HG02588 (cell line): ENCODE measurements around the gene KNTC1.
"Not testable (repeated sequence)": the region's sequence is repeated elsewhere in the genome, so short reads cannot be mapped to it uniquely, and the experiment has no call there.

Experiments used
- ATAC-seq: cut with Tn5 transposase; IDR thresholded peaks from one replicate; pipeline ENCODE4 v1.9.1; 2021; ENCODE audit warnings: mild to moderate bottlenecking, moderate library complexity; ENCODE audit not compliant: unreplicated experiment

KNTC1 gene

DNA sequence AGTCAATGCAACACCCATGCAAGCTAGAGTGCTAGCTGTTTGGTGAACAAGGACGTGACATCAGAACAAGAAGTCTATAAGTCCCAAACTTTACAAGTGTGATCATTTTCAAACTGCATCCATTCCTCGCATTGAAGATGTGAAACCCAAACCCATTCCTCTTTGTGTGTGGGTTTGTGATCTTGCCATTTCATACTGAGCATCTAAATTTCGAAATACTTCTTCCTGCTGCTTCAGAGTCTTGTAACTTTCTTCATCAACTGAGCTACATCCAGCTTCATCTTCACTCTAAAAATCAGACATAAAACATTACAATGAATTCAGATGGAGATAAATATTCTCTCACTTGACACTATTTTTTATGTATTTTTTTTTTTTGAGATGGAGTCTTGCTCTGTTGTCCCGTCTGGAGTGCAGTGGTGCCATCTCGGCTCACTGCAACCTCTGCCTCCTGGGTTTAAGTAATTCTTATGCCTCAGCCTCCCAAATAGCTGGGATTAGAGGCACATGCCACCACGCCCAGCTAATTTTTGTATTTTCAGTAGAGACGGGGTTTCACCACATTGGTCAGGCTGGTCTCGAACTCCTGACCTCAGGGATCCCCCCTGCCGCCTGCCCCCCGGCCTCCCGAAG lies 21.5 kb upstream of the KNTC1 start:
- ATAC-seq: no peak

DNA sequence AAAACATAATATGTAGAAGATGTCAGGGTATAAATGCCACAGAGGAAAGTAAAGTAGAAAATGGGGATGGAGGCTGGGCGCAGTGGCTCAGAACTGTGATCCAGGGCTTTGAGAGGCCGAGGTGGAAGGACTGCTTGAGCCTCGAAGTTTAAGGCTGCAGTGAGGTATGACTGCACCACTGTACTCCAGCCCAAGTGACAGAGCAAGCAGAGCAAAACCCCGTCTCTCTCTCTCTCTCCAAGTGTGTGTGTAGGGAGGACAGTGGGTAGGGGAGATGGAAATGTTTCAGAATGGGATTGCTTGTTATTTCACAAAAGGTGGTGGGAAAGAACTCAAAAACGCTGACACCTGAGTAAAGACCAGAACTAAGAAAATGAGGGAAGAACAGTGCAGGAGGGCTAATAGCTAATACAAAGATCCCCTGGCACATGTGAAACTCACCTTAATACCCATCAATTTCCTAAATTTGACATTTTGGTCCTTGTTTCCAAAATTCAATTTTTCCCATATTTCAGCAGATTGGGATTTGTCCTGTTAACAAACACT lies 20.6 kb upstream of the KNTC1 start:
- ATAC-seq: no peak

DNA sequence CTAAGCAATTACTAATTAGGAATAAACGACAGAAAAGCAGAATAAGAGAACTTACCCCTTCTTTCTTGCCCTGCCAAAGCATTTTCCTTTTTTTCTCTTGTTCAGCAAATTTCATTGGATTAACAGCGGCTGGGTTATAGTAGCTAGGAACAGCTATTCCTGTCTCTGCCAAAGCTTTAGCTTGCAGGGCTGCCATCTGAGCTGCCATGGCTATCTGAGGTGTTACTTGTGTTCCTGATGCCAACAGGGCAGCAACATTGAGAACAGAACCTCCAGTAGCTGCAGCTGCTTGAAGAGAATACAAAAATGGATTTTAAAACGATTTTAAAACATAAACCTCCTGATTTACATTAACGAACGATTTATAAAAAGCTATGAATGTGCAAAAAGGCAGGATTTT lies 18.9 kb upstream of the KNTC1 start:
- ATAC-seq: no peak

DNA sequence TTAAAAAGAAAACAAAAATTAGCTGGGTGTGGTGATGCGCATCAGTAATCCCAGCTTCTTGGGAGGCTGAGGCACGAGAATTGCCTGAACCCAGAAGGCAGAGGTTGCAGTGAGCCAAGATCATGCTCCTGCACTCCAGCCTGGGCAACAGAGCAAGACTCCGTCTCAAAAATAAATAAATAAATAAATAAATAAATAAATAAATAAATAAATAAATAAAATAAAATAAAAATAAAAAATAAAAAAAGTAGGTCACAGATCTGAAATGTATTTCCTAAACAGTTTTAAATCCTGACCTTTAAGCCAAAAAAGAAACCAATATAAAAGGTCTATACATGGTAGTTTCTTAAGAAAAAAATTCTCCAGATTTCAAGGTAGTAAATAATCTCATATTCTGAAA lies 14.0 kb upstream of the KNTC1 start:
- ATAC-seq: not testable (repeated sequence)

DNA sequence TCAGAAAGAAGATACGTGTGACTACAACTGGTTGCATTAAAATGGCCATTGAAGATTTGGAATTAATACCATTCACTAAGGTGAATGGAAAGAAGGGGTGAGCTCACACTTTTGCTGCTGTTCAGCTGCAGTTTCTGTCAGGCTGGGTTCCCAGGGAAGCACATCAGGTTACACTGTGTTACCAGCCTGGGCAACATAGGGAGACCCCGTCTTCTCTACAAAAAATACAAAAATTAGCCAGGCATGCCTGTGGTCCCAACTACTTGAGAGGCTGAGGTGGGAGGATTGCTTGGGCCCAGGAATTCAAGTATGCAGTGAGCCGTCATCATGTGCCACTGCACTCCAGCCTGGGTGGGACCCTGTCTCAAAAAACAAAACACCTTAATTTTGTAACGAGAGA lies 13.4 kb upstream of the KNTC1 start:
- no peak for ATAC-seq

DNA sequence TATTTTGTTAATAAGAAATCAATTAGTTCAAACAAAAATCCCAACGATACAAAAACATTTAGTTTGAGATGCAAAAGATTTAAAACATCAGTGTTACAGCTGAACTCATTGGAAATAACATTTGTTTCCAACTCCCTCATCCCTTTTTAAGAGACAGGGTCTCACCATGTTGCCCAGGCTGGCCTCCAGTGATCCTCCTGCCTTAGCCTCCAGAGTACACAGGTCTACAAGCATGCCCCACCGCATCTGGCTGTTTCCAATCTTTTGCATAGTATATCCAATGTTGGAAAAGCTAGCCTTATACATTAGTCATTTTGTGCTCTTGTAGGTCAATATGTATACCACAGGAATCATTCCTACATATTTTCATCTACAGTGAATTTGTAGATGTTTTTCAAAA lies 11.8 kb upstream of the KNTC1 start:
- no peak for ATAC-seq

DNA sequence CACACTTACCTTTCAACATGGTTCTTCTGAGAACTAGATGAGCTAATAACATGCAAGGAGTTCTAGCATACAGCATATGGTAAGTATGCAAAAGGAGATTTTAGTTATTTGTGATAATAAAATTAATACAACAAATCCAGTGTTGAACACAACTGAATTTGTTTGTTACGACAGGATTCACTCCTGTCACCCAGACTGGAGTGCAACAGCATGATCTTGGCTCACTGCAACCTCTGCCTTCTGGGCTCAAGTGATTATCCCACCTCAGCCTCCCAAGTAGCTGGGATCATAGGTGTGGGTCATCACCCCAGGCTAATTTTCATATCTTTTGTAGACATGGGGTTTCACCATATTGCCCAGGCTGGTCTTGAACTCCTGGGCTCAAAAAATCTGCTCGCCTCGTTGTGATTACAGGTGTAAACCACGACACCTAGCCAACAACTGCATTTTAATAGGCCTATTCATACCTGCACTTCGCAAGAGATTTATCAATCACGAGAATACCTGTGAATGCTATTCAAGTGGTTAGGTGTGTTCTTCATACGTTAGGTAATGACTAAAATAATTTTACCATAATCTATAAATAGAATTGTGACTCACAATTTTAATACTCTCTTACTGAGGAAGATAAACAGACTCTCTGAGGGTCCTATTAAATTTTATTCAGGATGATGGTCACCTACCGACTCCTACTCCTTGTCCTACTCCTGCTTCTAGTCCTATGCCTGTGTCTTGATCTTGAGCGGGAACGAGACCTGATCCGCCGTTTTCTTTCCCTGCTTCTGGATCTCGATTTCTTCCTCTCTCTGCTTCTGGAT lies 10.3 kb upstream of the KNTC1 start:
- ATAC-seq: no peak

DNA sequence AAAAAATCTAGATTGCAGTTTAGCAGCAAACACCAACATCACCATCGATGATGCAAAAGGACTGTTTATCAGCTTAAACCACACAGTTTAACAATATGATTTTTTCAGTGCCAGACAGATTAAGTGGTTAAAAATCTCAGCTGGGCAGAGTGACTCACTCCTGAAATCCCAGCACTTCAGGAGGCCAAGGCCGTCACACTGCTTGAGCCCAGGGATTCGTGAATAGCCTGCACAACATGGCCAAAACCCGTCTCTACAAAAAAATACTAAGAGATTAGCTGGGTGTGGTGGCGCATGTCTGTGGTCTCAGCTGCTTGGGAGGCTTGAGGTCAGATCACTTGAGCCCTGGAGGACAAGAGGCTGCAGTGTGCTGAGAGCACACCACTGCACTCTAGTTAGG lies 9.2 kb upstream of the KNTC1 start:
- no peak for ATAC-seq

DNA sequence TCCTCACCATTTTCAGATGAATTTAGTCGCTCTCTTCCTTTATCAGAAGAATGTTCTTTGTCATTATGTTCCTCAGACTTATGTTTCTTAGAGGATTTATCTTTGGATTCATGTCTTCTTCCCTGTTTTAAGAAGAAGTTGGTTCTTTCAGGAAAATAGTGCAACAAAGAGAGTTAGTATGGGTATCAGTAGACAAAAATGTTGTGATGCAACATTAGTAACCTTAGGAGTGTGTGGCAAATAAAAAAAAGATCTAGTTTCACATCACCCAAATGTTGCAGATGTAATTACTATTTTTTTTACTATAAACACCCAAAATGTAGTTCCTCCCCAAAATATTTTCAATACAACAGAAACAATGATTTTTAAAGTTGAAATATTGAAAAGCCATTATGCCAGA lies 8.1 kb upstream of the KNTC1 start:
- ATAC-seq: no peak

DNA sequence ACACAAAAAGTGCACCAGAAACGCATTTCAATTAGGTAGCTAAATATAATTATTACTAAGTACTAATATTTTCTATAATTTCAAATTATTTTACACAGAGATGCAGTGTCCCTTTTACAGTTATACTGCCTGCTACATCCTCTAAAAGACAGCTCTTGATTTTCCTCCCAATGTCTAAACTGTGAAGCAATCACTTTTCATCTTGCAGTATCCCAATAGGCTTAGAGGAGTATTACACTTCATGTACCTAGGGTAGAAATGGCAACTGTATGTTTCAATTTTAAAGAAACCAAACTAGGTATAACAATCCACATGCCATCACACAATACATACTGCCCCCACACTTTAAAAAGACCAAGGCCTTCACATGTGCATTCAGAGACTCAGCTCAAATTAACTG lies 7.6 kb upstream of the KNTC1 start:
- no peak for ATAC-seq

DNA sequence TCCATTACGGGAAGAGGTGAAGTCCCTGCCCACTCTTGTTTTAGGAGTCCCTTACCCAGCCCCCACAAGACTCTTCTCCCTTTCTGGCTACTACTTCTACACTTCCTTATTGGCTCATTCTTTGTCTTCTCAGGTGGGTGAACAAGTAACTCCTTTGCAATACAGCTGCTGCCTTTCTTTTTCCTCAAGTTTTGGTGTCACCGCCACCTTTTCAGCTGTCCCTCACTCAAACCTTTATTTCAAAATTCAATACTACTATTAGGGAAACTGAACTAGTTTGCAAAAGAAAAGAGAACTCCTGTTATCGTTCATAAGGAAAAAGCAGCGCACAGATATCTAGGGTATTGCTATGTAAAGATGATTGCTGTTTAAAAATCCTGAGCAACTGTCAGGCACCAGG lies 6.4 kb upstream of the KNTC1 start:
- no peak for ATAC-seq

DNA sequence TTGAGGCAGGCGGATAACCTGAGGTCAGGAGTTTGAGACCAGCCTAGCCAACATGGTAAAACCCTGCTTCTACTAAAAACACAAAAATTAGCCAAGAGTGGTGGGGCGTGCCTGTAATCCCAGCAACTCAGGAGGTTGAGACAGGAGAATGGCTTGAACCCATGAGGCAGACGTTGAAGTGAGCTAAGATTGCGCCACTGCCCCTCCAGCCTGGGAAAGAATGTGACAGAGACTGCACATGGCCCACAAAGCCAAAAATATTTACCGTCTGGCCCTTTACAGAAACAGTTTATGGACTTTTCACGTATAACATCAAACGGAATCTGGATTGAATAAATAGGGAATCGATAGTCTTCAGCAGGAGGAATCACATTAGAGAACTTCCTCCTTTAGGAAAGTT lies 3.8 kb upstream of the KNTC1 start:
- no peak for ATAC-seq

DNA sequence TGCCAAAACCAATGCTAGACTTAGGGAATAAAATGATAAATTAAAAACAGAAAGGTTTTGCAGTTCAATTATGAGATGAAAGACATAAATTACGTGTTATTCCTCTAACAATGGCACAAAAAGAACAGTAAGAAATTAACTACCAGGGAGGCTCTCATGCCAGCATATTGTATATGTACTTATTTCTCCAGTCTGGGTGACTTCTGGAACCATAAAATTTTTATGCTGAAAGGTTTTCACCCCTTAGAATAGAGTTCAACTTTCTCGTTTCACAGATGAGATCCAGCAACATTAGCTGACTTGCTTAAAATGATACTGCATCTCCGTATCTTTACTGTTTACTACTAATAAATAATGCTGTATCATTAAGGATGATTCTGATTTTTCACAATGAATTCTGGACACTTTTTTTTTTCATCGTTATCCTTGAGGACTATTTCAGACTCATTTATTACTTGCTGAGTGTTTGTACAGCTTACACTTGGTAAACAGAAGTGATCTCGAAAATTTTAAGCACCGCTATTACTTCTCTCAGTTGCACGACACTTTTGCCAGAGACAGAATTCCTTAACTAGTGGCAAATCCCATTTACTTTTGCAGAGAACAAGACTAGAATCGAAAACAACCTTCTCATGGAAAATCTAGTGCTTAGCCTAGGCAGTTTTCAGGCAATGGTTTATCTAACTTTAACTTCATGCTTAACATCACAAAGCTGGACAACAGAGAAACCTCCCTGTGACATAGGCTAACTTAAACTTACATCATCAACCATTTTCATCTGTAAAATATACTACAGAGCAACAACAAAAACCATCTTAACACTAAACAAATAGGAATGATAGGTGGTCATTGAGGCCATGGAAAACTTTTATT lies 3.0 kb upstream of the KNTC1 start:
- no peak for ATAC-seq

DNA sequence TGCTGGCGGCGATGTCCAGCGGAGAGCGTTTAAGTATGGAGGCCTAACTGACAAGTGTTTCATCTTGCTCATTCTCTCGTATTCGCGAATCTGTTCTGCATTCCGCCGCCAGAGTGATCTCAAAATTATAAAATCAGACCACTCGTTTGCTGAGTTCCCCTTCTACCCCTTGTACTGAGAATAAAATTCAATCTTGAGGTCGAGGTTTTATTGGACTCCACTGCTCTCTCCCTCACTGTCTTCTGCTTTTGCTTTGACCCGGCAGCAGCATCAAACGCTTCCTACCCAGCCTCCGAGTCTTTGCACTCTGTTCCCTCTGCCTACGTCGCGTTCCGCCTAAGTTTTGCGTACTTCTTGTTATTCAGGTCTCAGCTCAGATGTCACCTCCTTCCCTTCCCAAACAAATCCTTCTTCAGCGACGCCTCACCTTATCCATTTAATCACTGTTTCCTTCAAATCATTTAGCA lies 462 bp downstream of the KNTC1 start:
- ATAC-seq: no peak

DNA sequence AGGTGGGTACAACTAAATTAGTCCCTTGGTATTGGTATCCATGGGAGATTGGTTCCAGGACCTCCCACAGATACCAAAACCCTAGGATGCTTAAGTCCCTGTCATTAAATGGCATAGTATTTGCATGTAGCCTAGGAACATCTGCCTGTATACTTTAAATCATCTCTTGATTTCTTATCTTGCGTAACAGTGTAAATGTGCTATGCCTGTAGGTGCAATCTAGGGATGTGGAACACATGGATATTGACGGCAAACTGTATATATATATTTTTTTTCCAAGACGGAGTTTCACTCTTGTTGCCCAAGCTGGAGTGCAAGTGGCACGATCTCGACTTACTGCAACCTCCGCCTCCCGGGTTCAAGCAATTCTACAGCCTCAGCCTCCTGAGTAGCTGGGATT lies 1.5 kb downstream of the KNTC1 start:
- ATAC-seq: no peak

DNA sequence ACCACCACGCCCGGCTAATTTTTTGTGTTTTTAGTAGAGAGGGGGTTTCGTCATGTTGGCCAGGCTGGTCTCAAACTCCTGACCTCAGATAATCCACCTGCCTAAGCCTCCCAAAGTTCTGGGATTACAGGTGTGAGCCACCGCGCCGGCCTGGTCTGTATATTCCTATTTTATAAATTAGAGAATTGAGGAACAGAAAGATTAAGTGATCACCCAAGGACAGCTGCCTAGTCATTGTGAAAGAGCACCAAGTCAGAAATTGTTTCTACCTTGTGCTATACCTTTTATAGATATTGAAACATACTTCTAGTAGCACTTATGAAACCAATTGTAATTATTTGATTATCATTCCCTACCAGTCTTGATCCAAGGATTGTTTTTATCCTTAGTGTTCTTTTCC lies 1.9 kb downstream of the KNTC1 start:
- no peak for ATAC-seq

DNA sequence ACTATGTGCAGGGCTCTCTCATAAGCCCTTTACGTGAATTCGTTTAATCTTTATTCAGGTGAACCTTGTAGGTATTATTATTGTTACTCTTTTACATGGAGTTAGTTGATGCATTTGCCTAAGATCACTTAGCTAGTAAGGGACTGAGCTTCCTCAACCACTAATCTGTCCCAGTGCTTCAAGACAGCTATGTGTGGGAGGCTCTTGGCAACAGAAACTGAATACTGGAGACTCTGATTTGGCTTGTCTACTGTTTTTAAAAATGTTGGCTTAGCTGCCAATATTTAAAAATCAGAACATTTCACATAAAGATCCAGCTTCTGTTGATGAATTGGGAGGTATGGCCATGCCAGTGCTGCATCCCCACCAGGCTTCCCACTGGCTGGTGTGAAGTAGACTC lies 6.8 kb downstream of the KNTC1 start:
- ATAC-seq: no peak

DNA sequence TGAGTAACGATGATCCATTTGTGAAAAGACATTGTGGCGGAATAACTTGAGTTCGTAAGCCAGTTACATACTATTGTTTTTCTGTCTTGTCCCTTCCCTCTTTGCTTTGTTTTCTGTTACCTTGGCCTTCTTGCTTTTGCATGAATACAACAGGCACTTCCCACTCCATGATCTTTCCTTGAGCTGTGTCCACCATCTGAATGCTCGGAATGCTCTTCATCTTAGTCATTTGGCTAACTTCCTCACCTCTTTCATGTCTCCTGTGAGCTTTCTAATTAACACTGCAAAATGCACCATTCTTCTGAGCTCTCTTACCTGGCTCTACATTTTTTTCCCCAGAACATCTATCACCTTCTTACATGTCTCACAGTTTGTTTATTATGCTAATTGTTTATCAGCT lies 10.0 kb downstream of the KNTC1 start:
- no peak for ATAC-seq

DNA sequence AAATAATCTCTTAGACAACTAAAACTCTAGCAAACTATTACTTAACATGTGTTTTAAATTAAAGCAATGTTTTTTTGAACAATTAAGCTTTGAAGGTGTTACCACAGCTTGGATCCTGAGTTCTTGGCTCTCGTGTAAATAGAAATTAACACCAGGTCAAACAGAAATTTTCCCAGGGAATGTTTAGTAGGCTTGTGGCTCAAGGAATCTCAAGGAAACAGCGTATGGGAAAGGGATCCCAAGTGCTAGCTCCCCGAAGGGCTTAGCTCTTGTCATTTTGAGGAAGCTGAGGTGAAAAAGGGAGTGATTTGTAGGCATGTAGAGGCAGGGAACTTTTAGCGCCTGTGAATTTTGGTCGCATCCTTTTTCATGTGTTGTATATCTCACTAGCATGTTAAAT lies 11.4 kb downstream of the KNTC1 start:
- ATAC-seq: no peak

DNA sequence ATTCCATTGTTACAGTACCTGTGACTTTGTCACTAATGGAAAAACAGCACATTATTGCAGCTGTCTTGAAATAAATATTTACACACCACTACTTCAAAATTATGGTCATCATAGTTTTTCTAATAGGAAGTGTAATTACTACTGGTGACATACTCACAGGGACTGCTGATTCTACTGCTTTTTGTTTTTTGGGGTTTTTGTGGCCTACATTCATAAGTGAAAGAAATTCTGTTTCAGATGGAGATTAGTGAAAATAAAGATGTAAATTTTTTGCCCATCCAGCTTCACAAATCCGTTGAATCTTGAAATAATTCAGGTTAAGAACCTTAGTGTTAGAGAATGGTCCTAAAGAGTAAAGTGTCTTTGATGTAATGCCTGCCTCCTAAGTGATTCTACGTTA lies 17.5 kb downstream of the KNTC1 start:
- ATAC-seq: no peak

DNA sequence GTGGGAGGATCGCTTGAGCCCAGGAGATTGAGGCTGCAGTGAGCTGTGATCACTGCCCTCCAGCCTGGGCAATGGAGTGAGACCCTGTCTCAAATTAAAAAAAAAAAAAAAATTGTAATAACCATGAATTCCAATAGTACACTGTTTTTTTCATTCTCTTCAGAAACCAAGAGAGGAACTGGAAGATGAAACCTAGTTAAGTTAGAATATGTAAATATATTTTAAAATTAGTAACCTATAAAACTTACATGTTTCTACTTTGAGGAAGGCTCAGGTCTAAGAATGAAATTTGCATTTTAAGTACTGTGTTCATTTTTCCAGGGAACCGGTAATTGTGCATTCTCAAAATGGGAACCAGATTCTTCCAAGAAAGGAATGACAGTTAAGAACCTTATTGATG lies 18.8 kb downstream of the KNTC1 start:
- no peak for ATAC-seq
